B cell (primary cell): ENCODE results near the gene WDR43. TPM values are rescaled to one million over a fixed set of nuclear protein-coding genes. Genes with fewer than 3 reads are reported as not detected.

Experiments
- ATAC-seq: fragments of 200-7000 bp; cut with Tn5 transposase; one replicate; pipeline ENCODE4 v1.10.0; 2021; ENCODE audit warnings: low read depth, mild to moderate bottlenecking, moderate number of reproducible peaks, moderate library complexity
- CTCF ChIA-PET: fragments of 350-600 bp; sonication (Branson Sonifier 250); formaldehyde crosslinking; loops from one replicate; lab custom pipeline; 2021; ENCODE audit warnings: antibody characterized with exemption, inconsistent platforms; lab: Charles Lee
- POLR2A ChIA-PET: fragments of 350-600 bp; sonication (Branson Sonifier 250); formaldehyde crosslinking; loops from one replicate; lab custom pipeline; 2021; ENCODE audit warnings: antibody characterized with exemption; lab: Charles Lee
- DNase-seq: peaks from one replicate; pipeline ENCODE4 v3.0.0; 2013
- H2AFZ ChIP-seq: 2 replicates; pipeline ENCODE4 v1.6.1; 2012; ENCODE audit warnings: mild to moderate bottlenecking, low read depth, low read length; ENCODE audit not compliant: insufficient read depth, poor library complexity, severe bottlenecking
- H3K27ac ChIP-seq, 2 donors: 1 replicate in 1 of 2; 2 replicates in 1 of 2; pipeline ENCODE4 v1.5.1; 2012 to 2013; ENCODE audit warnings: low read length in 2 of 2, mild to moderate bottlenecking in 2 of 2, moderate library complexity in 1 of 2
- H3K27me3 ChIP-seq, 4 experiments: fragments of 200-600 bp in 1 of 4; sonication (generic) in 1 of 4; replicated peaks in 1 of 4; 1 replicate in 2 of 4; 2 replicates in 2 of 4; pipeline versions ENCODE4 v1.6.1 to v1.7.0; 2013 to 2016; ENCODE audit warnings: low read length in 3 of 4, mild to moderate bottlenecking in 2 of 4, mixed read lengths in 1 of 4, moderate library complexity in 1 of 4; ENCODE audit not compliant: insufficient read depth in 4 of 4, control insufficient read depth in 3 of 4; ENCODE audit errors: control extremely low read depth in 1 of 4
- H3K36me3 ChIP-seq, 2 experiments: replicated peaks in 1 of 2; 1 replicate in 1 of 2; 2 replicates in 1 of 2; pipeline versions ENCODE4 v1.6.1 to v1.7.1; 2013; ENCODE audit warnings: low read length in 1 of 2; ENCODE audit not compliant: insufficient read depth in 2 of 2, control insufficient read depth in 1 of 2; ENCODE audit errors: control extremely low read depth in 1 of 2, extremely low read depth in 1 of 2
- H3K4me1 ChIP-seq, 2 donors: fragments of 200-600 bp in 1 of 2; sonication (generic) in 1 of 2; 1 replicate in 1 of 2; 2 replicates in 1 of 2; pipeline versions ENCODE4 v1.5.1 to v1.6.1; 2013 to 2017; ENCODE audit warnings: low read length in 2 of 2; ENCODE audit not compliant: control insufficient read depth in 2 of 2, insufficient read depth in 2 of 2
- H3K4me2 ChIP-seq: replicated peaks from 2 replicates; pipeline ENCODE3; 2012; ENCODE audit warnings: mild to moderate bottlenecking, low read depth, low read length; ENCODE audit not compliant: poor library complexity, severe bottlenecking
- H3K4me3 ChIP-seq, 5 experiments: fragments of 200-600 bp in 1 of 5; sonication (generic) in 1 of 5; 1 replicate in 3 of 5; 2 replicates in 2 of 5; pipeline versions ENCODE4 v1.5.1 to v1.7.0; 2011 to 2016; ENCODE audit warnings: low read length in 4 of 5, mild to moderate bottlenecking in 4 of 5, low read depth in 2 of 5, control low read depth in 1 of 5, moderate library complexity in 1 of 5; ENCODE audit not compliant: insufficient read depth in 1 of 5; ENCODE audit errors: control extremely low read depth in 1 of 5, extremely low read depth in 1 of 5
- H3K79me2 ChIP-seq: fragments of 200-600 bp; sonication (generic); one replicate; pipeline ENCODE4 v1.6.0; 2016; ENCODE audit warnings: low read length; ENCODE audit not compliant: control insufficient read depth, insufficient read depth
- H3K9ac ChIP-seq: fragments of 200-600 bp; sonication (generic); 2 replicates; pipeline ENCODE4 v1.6.1; 2017; ENCODE audit warnings: mild to moderate bottlenecking, low read length, moderate library complexity
- H3K9me3 ChIP-seq, 3 donors: one replicate each; pipeline versions ENCODE4 v1.6.1 to v1.7.1; 2013; ENCODE audit warnings: low read length in 2 of 3; ENCODE audit not compliant: control insufficient read depth in 2 of 3, insufficient read depth in 1 of 3; ENCODE audit errors: control extremely low read depth in 1 of 3
- H4K20me1 ChIP-seq: 2 replicates; pipeline ENCODE4 v1.6.0; 2012; ENCODE audit warnings: mild to moderate bottlenecking, low read length; ENCODE audit not compliant: insufficient read depth, control insufficient read depth, poor library complexity, severe bottlenecking
- H3K27ac Mint-ChIP-seq: one replicate; pipeline ENCODE4 v1.8.0; 2021; ENCODE audit warnings: mixed read lengths
- H3K27me3 Mint-ChIP-seq: one replicate; pipeline ENCODE4 v1.8.0; 2021; ENCODE audit warnings: mixed read lengths
- H3K4me1 Mint-ChIP-seq: one replicate; pipeline ENCODE4 v1.8.0; 2021; ENCODE audit warnings: mixed read lengths
- H3K4me3 Mint-ChIP-seq: one replicate; pipeline ENCODE4 v1.8.0; 2021; ENCODE audit warnings: mixed read lengths
- H3K9me3 Mint-ChIP-seq: one replicate; pipeline ENCODE4 v1.8.0; 2022; ENCODE audit warnings: mixed read lengths; ENCODE audit not compliant: insufficient read depth
- EZH2 ChIP-seq: IDR thresholded peaks from 2 replicates; pipeline ENCODE4 v1.6.1; 2012; ENCODE audit warnings: borderline replicate concordance, low read depth, mild to moderate bottlenecking, moderate library complexity, low read length; ENCODE audit not compliant: insufficient read depth, poor library complexity, severe bottlenecking
- WGBS: methylation state at CpG from one replicate; pipeline ENCODE4 v1.1.5; 2013; ENCODE audit warnings: missing lambda C conversion rate; ENCODE audit not compliant: insufficient coverage; 5-methylcytosine and 5-hydroxymethylcytosine counted together
- intact Hi-C: fragments of 100-400 bp; cut with micrococcal nuclease; formaldehyde crosslinking; loops from one replicate; pipeline ENCODE4 v1.10.0; 2022
- polyA plus RNA-seq: library from polyadenylated mRNA; depleted of rRNA; stranded (reverse); fragments of >200 nt; gene quantifications from 2 replicates; pipeline ENCODE4 v1.2.3, GENCODE V29; 2012
- total RNA-seq, 2 donors: library from RNA; stranded (reverse); fragments of 120-200 nt in 1 of 2; gene quantifications; 1 replicate in 1 of 2; 2 replicates in 1 of 2; pipeline versions ENCODE4 v1.2.3 to v1.2.4, GENCODE V29; 2013 to 2022
- TF ChIP-seq, protein P1 (sequence below): fragments of 200-600 bp; IDR thresholded peaks from one replicate; pipeline ENCODE4 v1.8.0; 2022; ENCODE audit warnings: antibody characterized with exemption, mild to moderate bottlenecking

Gene WDR43
- total and polyA plus RNA-seq, 2 donors (not counting 1 experiment from before 2014, with no cell fraction given), result 22.5 to 51.0 TPM

- WGBS, result 82% methylated on average over 4 of the region's 7 CpGs
- POLR2A ChIA-PET, result no interaction called here
These were observed 100.2 kb downstream of the WDR43 start for GRCh38 chr2:28994679-28995078.

More at GRCh38 chr2:28994679-28995078, 100.2 kb downstream of the WDR43 start:
- no peak overlapping the region for H3K27ac Mint-ChIP-seq
- Histone ChIP-seq H3K36me3 (no peaks in the 10 kb centered on the region), H2AFZ (no peak overlapping the region), H3K9me3 (no peaks in the 10 kb centered on the region), H3K27me3 (peaks cover 0 to 5% (median 0%) of the 10 kb centered on the region in 4 experiments), H3K9ac (no peak overlapping the region), H3K27ac (no peak overlapping the region), H3K4me2 (no peak overlapping the region), H3K4me3 (no peak overlapping the region), H3K79me2 (no peaks in the 10 kb centered on the region), H3K4me1 (no peaks in the 10 kb centered on the region), H4K20me1 (no peaks in the 10 kb centered on the region)
- DNase-seq (no peak), ATAC-seq (no peak)
- TF ChIP-seq, protein P1, sequence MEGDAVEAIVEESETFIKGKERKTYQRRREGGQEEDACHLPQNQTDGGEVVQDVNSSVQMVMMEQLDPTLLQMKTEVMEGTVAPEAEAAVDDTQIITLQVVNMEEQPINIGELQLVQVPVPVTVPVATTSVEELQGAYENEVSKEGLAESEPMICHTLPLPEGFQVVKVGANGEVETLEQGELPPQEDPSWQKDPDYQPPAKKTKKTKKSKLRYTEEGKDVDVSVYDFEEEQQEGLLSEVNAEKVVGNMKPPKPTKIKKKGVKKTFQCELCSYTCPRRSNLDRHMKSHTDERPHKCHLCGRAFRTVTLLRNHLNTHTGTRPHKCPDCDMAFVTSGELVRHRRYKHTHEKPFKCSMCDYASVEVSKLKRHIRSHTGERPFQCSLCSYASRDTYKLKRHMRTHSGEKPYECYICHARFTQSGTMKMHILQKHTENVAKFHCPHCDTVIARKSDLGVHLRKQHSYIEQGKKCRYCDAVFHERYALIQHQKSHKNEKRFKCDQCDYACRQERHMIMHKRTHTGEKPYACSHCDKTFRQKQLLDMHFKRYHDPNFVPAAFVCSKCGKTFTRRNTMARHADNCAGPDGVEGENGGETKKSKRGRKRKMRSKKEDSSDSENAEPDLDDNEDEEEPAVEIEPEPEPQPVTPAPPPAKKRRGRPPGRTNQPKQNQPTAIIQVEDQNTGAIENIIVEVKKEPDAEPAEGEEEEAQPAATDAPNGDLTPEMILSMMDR, result no peak
- TF ChIP-seq EZH2, result no peak
- CTCF ChIA-PET, result no interaction called here
- H3K4me3 Mint-ChIP-seq, result no peak overlapping the region
- no peaks in the 10 kb centered on the region for H3K9me3 Mint-ChIP-seq
- intact Hi-C loops, result no loop called here
- H3K27me3 Mint-ChIP-seq, result peaks cover 18% of the 10 kb centered on the region
- no peaks in the 10 kb centered on the region for H3K4me1 Mint-ChIP-seq
